HT1080 (cell line): Measurements from ENCODE around the gene ARFGEF3. TPM values are rescaled to one million over a fixed set of nuclear protein-coding genes. Genes with fewer than 3 reads are reported as not detected.

Experiments used
- DNase-seq: peaks from one replicate; pipeline ENCODE4 v3.0.0-alpha.2; 2015; ENCODE audit warnings: low read depth
- total RNA-seq: library from RNA; depleted of rRNA; stranded (reverse); fragments of >200 nt; shearing (Covaris generic); gene quantifications from 2 replicates; pipeline ENCODE4 v1.2.3, GENCODE V29; 2014

ARFGEF3 gene
- total RNA-seq, 1 experiment from 2014 or later = 4.5 TPM

- no peak for DNase-seq
Measured at GRCh38 chr6:138162955-138163575, 1.3 kb downstream of the ARFGEF3 start.

DNA sequence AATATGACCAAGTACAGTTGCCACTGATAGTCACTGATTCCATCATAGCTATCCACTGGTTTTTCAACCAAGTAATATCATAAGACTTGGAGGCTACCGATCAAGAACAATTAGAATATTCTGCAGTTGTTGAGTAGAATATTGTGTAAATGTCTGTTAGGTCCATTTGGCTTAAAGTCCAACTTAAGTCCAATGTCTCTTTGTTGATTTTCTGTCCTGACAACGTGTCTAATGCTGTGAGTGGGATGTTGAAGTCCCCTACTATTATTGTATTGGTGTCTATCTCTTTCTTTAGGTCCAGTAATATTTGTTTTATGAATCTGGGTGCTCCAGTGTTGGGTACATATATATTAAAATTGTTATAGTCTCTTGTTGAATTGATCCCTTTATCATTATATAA is 13.9 kb downstream of the ARFGEF3 start:
- DNase-seq = no peak

GRCh38 chr6:138176652-138177232 is 15.0 kb downstream of the ARFGEF3 start:
- DNase-seq = no peak

GRCh38 chr6:138182939-138183789 is 21.4 kb downstream of the ARFGEF3 start:
- DNase-seq = no peak

- no peak for DNase-seq
Measured at GRCh38 chr6:138183790-138184134, 22.0 kb downstream of the ARFGEF3 start.

- no peak for DNase-seq
Measured at GRCh38 chr6:138184230-138184629, 22.5 kb downstream of the ARFGEF3 start.

DNA sequence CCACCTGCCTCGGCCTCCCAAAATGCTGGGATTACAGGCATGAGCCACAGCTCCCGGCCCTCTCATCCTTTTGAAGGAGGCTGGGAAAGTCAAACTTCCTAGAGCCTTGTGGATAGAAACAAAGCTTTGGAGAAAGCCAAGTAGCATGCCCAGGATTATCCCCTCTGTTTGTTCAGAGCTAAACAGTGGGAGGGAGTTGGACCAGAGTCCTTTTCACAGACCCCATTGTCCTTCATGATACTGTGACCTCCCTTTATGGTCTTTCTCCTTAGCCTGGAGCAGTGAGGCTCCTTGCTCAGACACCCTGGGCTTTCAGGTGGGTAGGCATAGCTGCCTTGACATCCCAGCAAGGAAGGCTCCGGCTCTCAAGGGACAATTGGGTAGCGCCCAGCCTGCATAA is 25.4 kb downstream of the ARFGEF3 start:
- no peak for DNase-seq

GRCh38 chr6:138188278-138188941 is 26.7 kb downstream of the ARFGEF3 start:
- DNase-seq = no peak

DNA sequence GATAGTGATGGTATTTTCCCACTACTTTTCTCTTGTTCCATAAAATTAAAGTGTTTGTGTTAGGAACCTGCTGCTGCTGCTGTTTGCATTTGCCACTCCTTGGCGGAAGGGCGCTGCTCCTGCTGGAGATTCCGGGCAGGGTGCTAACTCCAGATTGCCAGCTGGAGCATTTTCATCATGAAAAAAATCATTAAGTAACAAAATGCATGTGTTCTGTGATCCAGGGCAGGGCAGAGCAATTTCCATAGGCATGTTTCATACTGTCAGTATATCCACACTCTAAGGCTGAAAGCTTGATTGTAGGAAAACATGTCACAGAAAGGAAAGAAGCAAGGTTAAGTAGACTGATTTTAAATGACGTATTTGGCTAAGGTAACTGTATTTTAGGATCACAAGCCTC is 32.5 kb downstream of the ARFGEF3 start:
- no peak for DNase-seq

GRCh38 chr6:138196122-138196738 is 34.5 kb downstream of the ARFGEF3 start:
- DNase-seq = no peak

- no peak for DNase-seq
Measured at GRCh38 chr6:138197570-138197969, 35.8 kb downstream of the ARFGEF3 start.

- DNase-seq = no peak
Measured at GRCh38 chr6:138198430-138199091, 36.8 kb downstream of the ARFGEF3 start.

DNA sequence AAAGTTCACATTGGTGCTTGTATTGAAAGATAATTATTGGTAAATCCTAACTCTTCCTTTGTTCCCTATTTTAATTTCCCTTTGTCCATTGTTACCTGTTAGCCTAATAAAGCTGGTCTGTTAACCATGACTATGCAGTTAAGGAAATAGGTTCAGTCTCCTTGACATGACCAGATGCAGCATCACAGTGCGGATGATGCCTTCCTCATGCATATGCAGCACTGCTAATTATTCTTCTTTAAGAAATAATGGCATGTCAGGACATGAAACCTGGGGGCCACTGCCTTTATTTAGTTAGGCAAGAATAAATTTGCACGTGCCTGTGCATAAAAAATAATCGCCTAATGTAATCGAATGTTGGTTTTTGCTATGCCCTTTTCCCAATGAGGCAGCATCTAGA is 40.1 kb downstream of the ARFGEF3 start:
- no peak for DNase-seq

DNA sequence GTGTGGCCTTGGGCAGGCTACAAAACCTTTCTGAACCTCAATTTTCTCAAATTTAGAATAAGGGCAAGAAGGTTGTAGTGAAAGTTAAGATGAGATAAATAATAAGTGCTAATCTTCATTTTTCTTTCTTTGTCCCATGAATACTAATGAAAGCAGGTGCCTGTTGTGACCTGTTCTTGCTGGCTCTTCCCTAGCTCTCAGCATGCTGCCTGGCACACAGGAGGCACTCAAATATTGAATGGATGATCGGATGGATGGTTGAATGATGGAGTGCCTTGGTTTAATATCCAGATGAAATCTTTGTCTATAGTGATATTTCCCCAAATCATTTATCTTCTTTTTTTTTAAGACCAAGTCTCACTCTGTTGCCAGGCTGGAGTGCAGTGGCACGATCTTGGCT is 41.6 kb downstream of the ARFGEF3 start:
- DNase-seq = no peak

GRCh38 chr6:138204303-138204702 is 42.6 kb downstream of the ARFGEF3 start:
- DNase-seq = no peak

GRCh38 chr6:138204792-138205384 is 43.1 kb downstream of the ARFGEF3 start:
- DNase-seq = no peak

- no peak for DNase-seq
Measured at GRCh38 chr6:138205437-138206094, 43.8 kb downstream of the ARFGEF3 start.

DNA sequence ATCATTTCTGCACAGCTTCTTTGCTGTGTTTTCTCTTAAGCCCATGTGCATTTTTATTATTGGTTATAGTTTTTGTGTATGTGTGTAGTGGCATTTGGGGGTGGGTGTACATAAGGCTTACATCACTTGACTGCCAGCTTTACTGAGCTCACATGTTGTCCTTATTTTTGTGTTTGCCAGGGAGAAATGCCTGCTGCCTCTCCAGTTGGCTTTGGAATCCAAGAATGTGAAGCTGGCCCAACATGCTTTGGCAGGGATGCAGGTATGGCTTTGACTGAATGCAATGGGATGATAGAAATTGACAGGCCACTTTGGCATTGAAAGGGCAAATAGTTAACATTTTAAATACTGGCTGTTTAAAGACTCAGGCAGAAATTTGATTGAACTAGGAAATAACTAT is 45.1 kb downstream of the ARFGEF3 start:
- DNase-seq = no peak

GRCh38 chr6:138211048-138211581 is 49.4 kb downstream of the ARFGEF3 start:
- DNase-seq = no peak

GRCh38 chr6:138211601-138212000 is 49.9 kb downstream of the ARFGEF3 start:
- DNase-seq = no peak
